Activated CD4-positive, alpha-beta T cell treated with anti-CD3 and anti-CD28 coated beads, Interleukin-2, amount 10 ng/mL, durations not matched to agents 7 days and 5 days (primary cell): ENCODE data around the gene ENO3. TPM values are rescaled to one million over a fixed set of nuclear protein-coding genes. Genes with fewer than 3 reads are reported as not detected.
"Not testable (repeated sequence)": the region's sequence is repeated elsewhere in the genome, so short reads cannot be mapped to it uniquely, and the experiment has no call there.

Experiments used
- CTCF ChIA-PET: fragments of 350-600 bp; sonication (Branson Sonifier 250); formaldehyde crosslinking; loops from one replicate; lab custom pipeline; 2021; ENCODE audit warnings: antibody characterized with exemption; lab: Charles Lee
- POLR2A ChIA-PET: fragments of 350-600 bp; sonication (Branson Sonifier 250); formaldehyde crosslinking; loops from one replicate; lab custom pipeline; 2021; ENCODE audit warnings: antibody characterized with exemption; lab: Charles Lee
- DNase-seq: peaks from one replicate; pipeline ENCODE4 v3.0.0-alpha.2; 2020
- H3K27ac Mint-ChIP-seq: one replicate; pipeline ENCODE4 v1.8.0; 2021; ENCODE audit warnings: mild to moderate bottlenecking, moderate library complexity, mixed read lengths
- H3K27me3 Mint-ChIP-seq: one replicate; pipeline ENCODE4 v1.8.0; 2021; ENCODE audit warnings: mixed read lengths
- H3K36me3 Mint-ChIP-seq: one replicate; pipeline ENCODE4 v1.8.0; 2021; ENCODE audit warnings: low read depth, mixed read lengths
- H3K4me1 Mint-ChIP-seq: one replicate; pipeline ENCODE4 v1.8.0; 2021; ENCODE audit warnings: mixed read lengths
- H3K4me3 Mint-ChIP-seq: one replicate; pipeline ENCODE4 v1.8.0; 2021; ENCODE audit warnings: mild to moderate bottlenecking, moderate library complexity, mixed read lengths
- H3K9me3 Mint-ChIP-seq: one replicate; pipeline ENCODE4 v1.8.0; 2021; ENCODE audit warnings: mixed read lengths
- total RNA-seq, 2 experiments: library from RNA; stranded (reverse); gene quantifications; one replicate each; pipeline ENCODE4 v1.2.3, GENCODE V29; 2021

ENO3 gene
- 10 to 100 TPM; 44.9 to 54.8 TPM for total RNA-seq

- peak within 1 kb of the TSS; percentile 78 for H3K4me3 Mint-ChIP-seq
- H3K27ac Mint-ChIP-seq: peak within 1 kb of the TSS; percentile 95
- no peaks in the 10 kb centered on the region for H3K9me3 Mint-ChIP-seq
- ChIA-PET CTCF (interaction anchor here (1.2 to 2.0 kb wide), 6 partner anchors 13 to 80 kb away, joined by 3 to 6 read pairs (median 4); partner anchors contain the start of gene SPAG7), POLR2A (interaction anchor here (1.0 kb wide), 1 partner anchor 11 kb away, joined by 3 read pairs; the partner anchor contains the start of genes RNF167 and SLC25A11)
- H3K4me1 Mint-ChIP-seq: peaks cover 21% of the 10 kb centered on the region
- no peaks in the 10 kb centered on the region for H3K27me3 Mint-ChIP-seq
- H3K36me3 Mint-ChIP-seq: peaks cover 20% of the 10 kb centered on the region
- DNase-seq: no peak
These were observed at the start of gene ENO3 for GRCh38 chr17:4950746-4951204. ENO3 (plus strand) TSS chr17:4951119; CDS start chr17:4951830, 711 bp downstream.

- no peak overlapping the region for H3K4me3 Mint-ChIP-seq
- peaks cover 40% of the 10 kb centered on the region for H3K4me1 Mint-ChIP-seq
- POLR2A ChIA-PET: interaction anchor here (0.6 kb wide), 1 partner anchor 202 kb away, joined by 4 read pairs; no protein-coding TSS in a partner anchor
- CTCF ChIA-PET: interaction anchor here (0.6 to 2.7 kb wide), 5 partner anchors 10 to 153 kb away, joined by 3 to 8 read pairs (median 5); partner anchors contain the start of genes KIF1C, RNF167 and SLC25A11
- H3K36me3 Mint-ChIP-seq: peaks cover 5% of the 10 kb centered on the region
- H3K27me3 Mint-ChIP-seq: peaks cover 20% of the 10 kb centered on the region
- no peak overlapping the region for H3K27ac Mint-ChIP-seq
- H3K9me3 Mint-ChIP-seq: no peaks in the 10 kb centered on the region
- no peak for DNase-seq
These were observed 49.1 kb upstream of the ENO3 start for GRCh38 chr17:4901648-4902344.

GRCh38 chr17:4902540-4902939 lies 48.4 kb upstream of the ENO3 start:
- Mint-ChIP-seq H3K27me3 (peaks cover 20% of the 10 kb centered on the region), H3K27ac (peak overlapping the region; percentile 72), H3K4me1 (peaks cover 41% of the 10 kb centered on the region), H3K4me3 (no peak overlapping the region), H3K9me3 (no peaks in the 10 kb centered on the region), H3K36me3 (no peaks in the 10 kb centered on the region)
- POLR2A ChIA-PET: no interaction called here
- DNase-seq: no peak
- CTCF ChIA-PET: interaction anchor here (0.8 to 2.7 kb wide), 8 partner anchors 9 to 177 kb away, joined by 3 to 8 read pairs (median 4); partner anchors contain the start of genes KIF1C, RNF167 and SLC25A11

DNA sequence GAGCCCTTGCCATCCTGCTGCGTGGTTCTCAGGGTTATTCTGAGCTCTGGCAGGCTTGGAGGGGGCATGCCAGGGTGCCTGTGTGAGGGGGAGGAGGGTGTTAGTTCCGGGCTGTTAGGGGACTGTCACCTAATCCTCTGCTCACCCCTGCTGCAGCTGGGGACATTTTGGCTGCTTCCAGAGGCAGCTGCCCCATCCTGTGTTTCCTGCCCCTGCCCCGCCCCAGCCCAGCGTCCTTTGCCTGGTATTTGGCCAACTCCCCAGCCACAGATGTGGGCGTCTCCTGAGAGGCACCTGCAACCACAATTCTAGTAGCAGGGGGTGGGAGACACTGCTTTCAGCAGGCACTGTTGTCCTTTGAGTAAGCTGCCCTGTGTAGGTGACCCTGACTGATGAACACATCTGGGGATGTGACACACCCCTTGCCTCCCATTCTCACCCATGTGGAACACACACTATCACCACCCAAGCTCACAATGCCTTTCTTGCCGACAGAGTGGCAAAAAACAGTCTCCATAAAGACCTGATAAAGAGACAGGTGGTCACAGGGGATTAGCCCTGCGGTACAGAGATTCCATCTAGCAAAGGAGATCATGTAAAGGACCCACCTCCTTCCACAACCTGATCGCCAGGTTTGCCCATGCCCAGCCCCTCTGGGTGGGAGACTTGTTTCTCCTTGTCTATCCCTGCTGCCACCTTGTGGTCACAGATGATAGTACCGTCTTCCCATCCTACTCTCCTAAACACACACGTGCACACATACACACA lies 47.7 kb upstream of the ENO3 start, which contains the start of gene CHRNE:
Gene CHRNE, minus strand, starts transcription at position 48 of the 768 bp plus-strand sequence. Its CDS starts 35 bp downstream, at position 13.
- ChIA-PET CTCF (interaction anchor here (0.6 to 2.7 kb wide), 12 partner anchors 8 to 456 kb away, joined by 3 to 8 read pairs (median 3); partner anchors contain the start of genes KIF1C, PSMB6, RNF167 and SLC25A11), POLR2A (no interaction called here)
- peaks cover 41% of the 10 kb centered on the region for H3K4me1 Mint-ChIP-seq
- H3K36me3 Mint-ChIP-seq: no peaks in the 10 kb centered on the region
- H3K27me3 Mint-ChIP-seq: peaks cover 20% of the 10 kb centered on the region
- H3K27ac Mint-ChIP-seq: peak within 1 kb of the TSS; percentile 72
- no peaks in the 10 kb centered on the region for H3K9me3 Mint-ChIP-seq
- DNase-seq: peak; percentile 88
- H3K4me3 Mint-ChIP-seq: peak within 1 kb of the TSS; percentile 25

GRCh38 chr17:4906642-4907041 lies 44.3 kb upstream of the ENO3 start:
- CTCF ChIA-PET, H3K4me3 Mint-ChIP-seq, H3K36me3 Mint-ChIP-seq, H3K27ac Mint-ChIP-seq, POLR2A ChIA-PET, DNase-seq, H3K9me3 Mint-ChIP-seq: not testable (repeated sequence)
- Mint-ChIP-seq H3K4me1 (peaks cover 19% of the 10 kb centered on the region), H3K27me3 (peaks cover 13% of the 10 kb centered on the region)

DNA sequence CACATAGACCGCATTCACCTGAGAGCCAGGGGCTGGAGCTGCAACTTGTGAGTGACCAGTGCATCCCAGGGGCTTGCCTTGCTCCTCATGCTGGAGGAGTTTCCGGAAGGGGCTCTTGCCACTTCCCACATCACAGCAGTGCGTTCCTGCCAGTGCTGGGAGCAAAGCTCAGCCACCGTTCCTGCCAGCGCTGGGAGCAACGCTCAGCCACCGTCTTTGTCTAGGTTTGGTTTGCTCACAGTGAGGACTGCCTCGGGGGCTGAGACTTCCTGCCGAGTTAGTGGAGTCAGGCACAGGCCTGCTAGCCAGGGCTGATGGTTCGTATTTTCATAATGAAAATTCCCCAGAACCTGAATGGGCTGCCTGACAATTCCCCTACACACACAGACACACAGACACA lies 42.6 kb upstream of the ENO3 start:
- peaks cover 12% of the 10 kb centered on the region for H3K27me3 Mint-ChIP-seq
- H3K27ac Mint-ChIP-seq: no peak overlapping the region
- POLR2A ChIA-PET: no interaction called here
- H3K4me3 Mint-ChIP-seq: no peak overlapping the region
- H3K9me3 Mint-ChIP-seq: no peaks in the 10 kb centered on the region
- H3K4me1 Mint-ChIP-seq: peaks cover 5% of the 10 kb centered on the region
- no peak for DNase-seq
- H3K36me3 Mint-ChIP-seq: no peaks in the 10 kb centered on the region
- CTCF ChIA-PET: interaction anchor here (0.6 to 2.2 kb wide), 18 partner anchors 9 to 342 kb away, joined by 3 to 17 read pairs (median 4); partner anchors contain the start of genes ARRB2, C17orf107, CAMTA2 and ENO3

DNA sequence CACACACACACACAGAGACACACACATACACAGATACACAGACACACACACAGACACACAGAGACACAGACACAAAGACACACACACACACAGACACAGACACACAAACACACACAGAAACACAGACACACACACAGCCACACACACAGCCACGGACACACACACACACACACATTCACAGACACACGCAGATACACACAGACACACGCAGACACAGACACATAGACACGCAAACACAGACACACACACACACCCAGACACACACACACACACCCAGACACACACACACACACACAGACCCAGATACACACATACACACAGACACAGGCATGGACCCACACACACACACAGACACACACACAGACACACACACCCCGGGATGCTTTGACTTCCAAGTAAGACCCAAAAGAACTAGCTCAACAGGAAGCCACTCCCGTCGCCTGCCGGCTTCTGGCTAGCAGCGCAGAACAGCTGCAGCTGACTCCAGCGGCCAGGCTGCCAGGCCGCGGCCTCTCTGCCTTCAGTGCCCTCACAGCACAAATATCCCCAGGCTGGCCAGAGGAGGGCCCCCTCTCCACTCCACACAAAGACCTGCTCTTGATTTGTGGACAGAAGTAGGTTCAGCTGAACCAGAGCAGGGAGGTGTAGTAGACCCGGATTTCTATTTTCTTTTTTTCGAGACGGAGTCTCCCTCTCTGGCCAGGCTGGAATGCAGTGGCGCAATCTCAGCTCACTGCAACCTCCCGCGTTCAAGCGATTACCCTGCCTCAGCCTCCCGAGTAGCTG lies 42.0 kb upstream of the ENO3 start:
- ChIA-PET POLR2A (no interaction called here), CTCF (interaction anchor here (0.6 to 2.2 kb wide), 25 partner anchors 9 to 342 kb away, joined by 3 to 17 read pairs (median 4); partner anchors contain the start of genes ARRB2, C17orf107, CAMTA2 and ENO3)
- H3K9me3 Mint-ChIP-seq: no peaks in the 10 kb centered on the region

GRCh38 chr17:4913994-4914393 lies 36.9 kb upstream of the ENO3 start:
- H3K4me1 Mint-ChIP-seq: no peaks in the 10 kb centered on the region
- H3K36me3 Mint-ChIP-seq: no peaks in the 10 kb centered on the region
- ChIA-PET CTCF (interaction anchor here (0.7 to 1.6 kb wide), 4 partner anchors 9 to 18 kb away, joined by 3 to 5 read pairs (median 4); partner anchors contain the start of gene CHRNE), POLR2A (interaction anchor here (1.1 kb wide), 1 partner anchor 26 kb away, joined by 3 read pairs; the partner anchor contains the start of genes RNF167 and SLC25A11)
- peaks cover 6% of the 10 kb centered on the region for H3K27me3 Mint-ChIP-seq
- H3K27ac Mint-ChIP-seq: no peak overlapping the region
- H3K4me3 Mint-ChIP-seq: no peak overlapping the region
- no peak for DNase-seq
- no peaks in the 10 kb centered on the region for H3K9me3 Mint-ChIP-seq

More for the DNA sequence above, 42.0 kb upstream of the ENO3 start:
- Mint-ChIP-seq H3K4me1 (peaks cover 1% of the 10 kb centered on the region), H3K36me3 (no peaks in the 10 kb centered on the region), H3K27me3 (peaks cover 11% of the 10 kb centered on the region), H3K4me3 (no peak overlapping the region), H3K27ac (no peak overlapping the region)
- peak; percentile 80 for DNase-seq

DNA sequence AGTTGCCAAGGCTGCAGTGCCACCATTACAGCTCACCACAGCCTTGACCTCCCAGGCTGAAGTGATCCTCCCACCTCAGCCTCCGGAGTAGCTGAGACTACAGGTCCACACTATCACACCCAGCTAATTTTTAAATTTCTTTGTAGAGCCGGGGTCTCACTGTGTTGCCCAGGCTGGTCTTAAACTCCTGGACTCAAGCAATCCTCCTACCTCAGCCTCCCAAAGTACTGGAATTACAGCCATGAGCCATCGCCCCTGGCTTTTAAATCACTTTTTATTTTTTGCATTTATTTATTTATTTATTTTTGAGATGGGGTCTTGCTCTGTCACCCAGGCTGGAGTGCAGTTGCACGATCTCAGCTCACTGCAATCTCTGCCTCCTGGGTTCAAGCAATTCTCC lies 36.4 kb upstream of the ENO3 start:
- POLR2A ChIA-PET, DNase-seq, H3K27ac Mint-ChIP-seq, H3K4me1 Mint-ChIP-seq, H3K27me3 Mint-ChIP-seq, H3K4me3 Mint-ChIP-seq, H3K9me3 Mint-ChIP-seq, H3K36me3 Mint-ChIP-seq: not testable (repeated sequence)
- CTCF ChIA-PET: interaction anchor here (1.1 kb wide), 1 partner anchor 15 kb away, joined by 4 read pairs; no protein-coding TSS in a partner anchor

GRCh38 chr17:4919511-4920047 lies 31.3 kb upstream of the ENO3 start:
- POLR2A ChIA-PET: no interaction called here
- H3K36me3 Mint-ChIP-seq: peaks cover 1% of the 10 kb centered on the region
- no peak overlapping the region for H3K4me3 Mint-ChIP-seq
- DNase-seq: no peak
- no peak overlapping the region for H3K27ac Mint-ChIP-seq
- no peaks in the 10 kb centered on the region for H3K4me1 Mint-ChIP-seq
- CTCF ChIA-PET: interaction anchor here (3.7 kb wide), 1 partner anchor 10 kb away, joined by 17 read pairs; no protein-coding TSS in a partner anchor
- no peaks in the 10 kb centered on the region for H3K9me3 Mint-ChIP-seq
- no peaks in the 10 kb centered on the region for H3K27me3 Mint-ChIP-seq

DNA sequence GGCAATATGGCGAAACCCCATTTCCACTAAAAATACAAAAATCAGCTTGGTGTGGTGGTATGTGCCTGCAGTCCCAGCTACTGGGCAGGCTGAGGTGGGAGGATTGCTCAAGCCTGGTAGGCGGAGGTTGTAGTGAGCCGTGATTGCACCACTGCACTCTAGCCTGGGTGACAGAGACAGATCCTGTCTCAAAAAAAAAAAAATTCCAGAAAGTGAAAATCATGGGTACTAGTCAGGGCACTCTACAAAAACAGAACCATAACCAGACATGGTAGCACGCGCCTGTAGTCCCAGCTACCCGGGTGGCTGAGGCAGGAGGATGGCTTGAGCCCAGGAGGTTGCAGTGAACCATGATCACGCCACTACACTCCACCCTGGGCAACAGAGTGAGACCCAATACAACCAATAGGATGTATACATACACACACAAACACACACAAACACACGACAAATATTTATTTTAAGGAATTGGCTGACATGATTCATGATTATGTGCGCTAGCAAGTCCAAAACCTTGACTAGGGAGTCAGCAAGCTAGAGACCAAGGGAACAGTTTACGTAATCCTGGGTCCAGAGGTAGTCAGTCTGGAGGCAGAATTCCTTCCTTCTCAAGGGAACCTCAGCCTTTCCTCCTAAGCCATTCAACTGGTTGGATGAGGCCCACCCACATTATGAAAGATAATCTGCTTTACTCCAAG lies 30.4 kb upstream of the ENO3 start:
- Mint-ChIP-seq H3K9me3 (no peaks in the 10 kb centered on the region), H3K27me3 (no peaks in the 10 kb centered on the region), H3K27ac (no peak overlapping the region), H3K4me3 (no peak overlapping the region), H3K4me1 (no peaks in the 10 kb centered on the region), H3K36me3 (peaks cover 2% of the 10 kb centered on the region)
- no peak for DNase-seq
- POLR2A ChIA-PET: interaction anchor here (0.6 kb wide), 1 partner anchor 10 kb away, joined by 6 read pairs; no protein-coding TSS in a partner anchor
- CTCF ChIA-PET: interaction anchor here (0.6 to 3.7 kb wide), 3 partner anchors 11 to 913 kb away, joined by 3 to 17 read pairs (median 3); no protein-coding TSS in a partner anchor
